NCI-H2196 treated with DMSO at 0.1 percent for 48 hours (cell line): ENCODE data around the gene ACSF2.

Experiments used
- DNase-seq: peaks from one replicate; lab custom pipeline; 2025; ENCODE audit not compliant: unreplicated experiment; lab: John Stamatoyannopoulos, UW

The ACSF2 gene

GRCh38 chr17:50495217-50495823 lies 69.3 kb downstream of the ACSF2 start:
- DNase-seq = no peak

DNA sequence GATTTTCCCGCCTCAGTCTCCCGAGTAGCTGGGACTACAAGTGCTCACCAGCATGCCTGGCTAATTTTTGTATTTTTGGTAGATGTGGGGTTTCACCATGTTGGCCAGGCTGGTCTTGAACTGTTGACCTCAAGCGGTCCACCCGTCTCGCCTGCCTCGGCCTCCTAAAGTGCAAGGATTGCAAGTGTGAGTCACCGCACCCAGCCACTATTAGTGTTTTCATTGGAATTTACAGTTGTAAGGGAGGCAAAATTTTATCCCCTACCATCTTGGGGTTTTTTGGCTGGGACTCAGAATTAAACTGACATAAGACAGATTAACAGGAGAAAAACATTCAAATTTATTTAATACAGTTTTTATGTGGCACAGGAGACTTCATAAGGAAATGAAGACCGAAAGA lies 69.9 kb downstream of the ACSF2 start:
- DNase-seq = no peak

DNA sequence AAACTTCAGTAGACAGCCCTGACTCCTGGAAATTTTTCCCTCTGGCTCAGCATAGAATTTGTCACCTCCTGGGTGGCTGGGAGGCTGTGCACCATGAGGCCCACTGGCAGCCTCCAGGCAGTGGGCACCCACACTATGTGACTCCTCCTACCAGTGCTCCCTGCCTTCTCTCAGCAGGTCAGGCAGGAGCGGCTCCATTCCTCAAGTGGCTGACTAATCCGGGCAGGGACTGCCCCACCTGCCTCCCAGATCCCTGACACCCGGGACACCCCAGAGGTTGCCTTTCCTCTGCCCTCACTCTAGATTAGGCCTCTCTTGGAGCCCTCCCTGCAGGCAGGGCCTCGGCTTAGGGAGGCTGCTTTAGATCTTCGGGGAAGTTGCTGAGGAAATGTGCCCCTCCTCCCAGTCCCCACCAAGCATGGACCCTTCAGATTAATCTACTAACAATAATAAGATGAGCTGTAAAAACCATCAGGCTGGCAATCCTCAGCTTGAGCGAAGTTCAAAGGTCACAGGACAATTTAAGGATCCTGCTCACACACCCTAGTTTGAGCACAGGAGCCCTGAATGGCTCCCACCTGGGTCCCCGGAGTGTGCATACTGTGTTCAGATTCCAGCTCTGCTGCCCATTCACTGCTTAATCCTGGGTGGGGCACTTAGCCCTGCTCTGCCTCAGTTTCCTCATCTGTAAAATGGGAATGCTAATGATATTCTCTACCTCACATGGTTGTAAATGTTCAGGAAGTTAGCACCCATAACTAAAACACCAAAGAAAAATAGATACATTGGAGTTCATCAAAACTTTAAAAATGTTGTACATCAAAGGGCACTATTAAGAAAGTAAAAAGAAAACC lies 72.2 kb downstream of the ACSF2 start:
- DNase-seq = no peak

DNA sequence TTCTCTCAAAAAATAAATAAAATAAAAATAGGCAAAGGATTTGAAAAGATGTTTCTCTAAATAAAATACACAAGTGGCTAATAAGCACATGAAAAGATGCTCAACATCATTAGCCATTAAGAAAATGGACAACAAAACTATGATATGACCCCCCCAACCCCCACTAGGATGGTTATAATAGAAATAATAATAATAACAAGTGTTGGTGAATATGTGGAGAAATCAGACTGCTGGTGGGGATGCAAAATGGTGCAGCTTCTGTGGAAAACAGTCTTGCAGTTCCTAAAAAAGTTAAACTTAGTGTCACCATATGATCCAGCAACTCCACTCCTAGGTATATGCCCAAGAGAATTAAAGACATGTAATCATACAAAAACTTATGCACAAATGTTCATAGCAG lies 73.3 kb downstream of the ACSF2 start:
- DNase-seq = no peak

GRCh38 chr17:50499721-50500120 lies 73.7 kb downstream of the ACSF2 start:
- DNase-seq = no peak

- no peak for DNase-seq
Measured at GRCh38 chr17:50501054-50501453, 75.0 kb downstream of the ACSF2 start.

- DNase-seq = no peak
Measured at GRCh38 chr17:50502301-50502990, 76.4 kb downstream of the ACSF2 start.

DNA sequence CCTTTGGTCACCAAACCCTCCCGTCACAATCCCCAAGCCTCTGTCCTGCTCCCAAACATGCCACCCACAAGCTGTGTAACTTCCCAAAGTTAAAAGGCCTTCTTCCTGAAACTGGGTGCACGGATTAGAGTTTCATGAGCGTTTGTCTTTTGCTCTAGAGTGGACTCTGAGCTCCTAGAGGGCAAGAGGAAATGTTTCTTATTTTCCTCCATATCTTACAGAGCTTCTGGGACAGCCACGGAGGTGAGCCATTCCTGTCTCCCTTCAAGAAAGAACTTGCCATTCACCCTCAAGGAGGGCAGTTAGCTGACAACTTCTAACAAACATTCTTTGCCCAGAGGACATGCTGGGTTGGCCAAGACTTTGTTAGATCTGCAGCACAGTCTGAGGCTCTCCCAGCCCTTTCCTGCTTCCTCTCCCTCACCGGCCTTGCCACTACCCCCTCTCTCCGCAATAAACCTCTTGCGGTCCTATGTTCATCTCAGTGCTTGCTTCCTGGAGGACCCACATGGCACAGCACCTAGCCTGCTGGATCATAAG lies 79.6 kb downstream of the ACSF2 start:
- no peak for DNase-seq

- DNase-seq = no peak
Measured at GRCh38 chr17:50506298-50506697, 80.3 kb downstream of the ACSF2 start.

GRCh38 chr17:50507871-50508572 lies 82.0 kb downstream of the ACSF2 start, which contains the start of gene MYCBPAP:
Gene MYCBPAP (plus strand): TSS chr17:50508439. CDS start chr17:50508675, 236 bp downstream.
- peak; percentile 62 for DNase-seq

- no peak for DNase-seq
Measured at GRCh38 chr17:50508573-50509460, 82.8 kb downstream of the ACSF2 start.

- DNase-seq = no peak
Measured at GRCh38 chr17:50511058-50511457, 85.0 kb downstream of the ACSF2 start.

GRCh38 chr17:50513495-50513894 lies 87.5 kb downstream of the ACSF2 start:
- DNase-seq = no peak

DNA sequence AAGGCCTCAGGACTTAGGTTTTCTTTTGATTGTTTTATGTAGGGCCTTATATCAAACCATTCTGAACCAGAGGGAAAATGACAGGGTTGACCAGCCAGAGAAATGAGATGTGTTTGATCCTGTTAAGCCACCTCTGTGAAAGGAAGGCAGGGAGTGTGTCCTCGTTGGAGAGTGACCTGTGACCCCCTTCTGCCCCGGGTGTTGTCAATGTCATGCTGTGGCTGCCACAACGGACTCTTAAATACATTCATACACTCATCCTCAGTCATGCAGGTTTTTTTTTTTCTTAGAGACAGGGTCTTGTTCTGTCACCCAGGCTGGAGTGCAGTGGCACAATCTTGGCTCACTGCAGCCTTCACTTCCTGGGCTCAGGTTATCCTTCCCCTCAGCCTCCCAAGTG lies 88.4 kb downstream of the ACSF2 start:
- no peak for DNase-seq

GRCh38 chr17:50514936-50515702 lies 89.1 kb downstream of the ACSF2 start:
- no peak for DNase-seq

DNA sequence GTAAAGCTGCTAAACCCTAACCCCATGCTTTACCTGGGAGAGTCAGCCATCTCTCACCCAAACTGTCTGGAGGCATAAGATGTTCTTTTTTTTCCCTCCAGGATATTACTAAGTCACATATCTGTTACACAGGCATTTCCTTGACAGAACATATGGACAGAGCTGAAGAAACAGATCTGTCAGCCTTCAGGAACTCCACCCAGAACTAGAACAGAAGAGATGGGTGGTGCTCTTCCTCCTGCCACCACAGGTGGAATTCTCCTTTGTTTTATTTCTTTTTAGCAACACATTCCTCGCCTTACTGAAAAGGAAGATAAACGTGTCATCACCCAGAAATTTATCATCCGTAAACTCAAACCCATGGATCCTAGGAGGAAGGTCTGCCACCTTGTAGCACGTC lies 91.0 kb downstream of the ACSF2 start:
- DNase-seq = no peak

DNA sequence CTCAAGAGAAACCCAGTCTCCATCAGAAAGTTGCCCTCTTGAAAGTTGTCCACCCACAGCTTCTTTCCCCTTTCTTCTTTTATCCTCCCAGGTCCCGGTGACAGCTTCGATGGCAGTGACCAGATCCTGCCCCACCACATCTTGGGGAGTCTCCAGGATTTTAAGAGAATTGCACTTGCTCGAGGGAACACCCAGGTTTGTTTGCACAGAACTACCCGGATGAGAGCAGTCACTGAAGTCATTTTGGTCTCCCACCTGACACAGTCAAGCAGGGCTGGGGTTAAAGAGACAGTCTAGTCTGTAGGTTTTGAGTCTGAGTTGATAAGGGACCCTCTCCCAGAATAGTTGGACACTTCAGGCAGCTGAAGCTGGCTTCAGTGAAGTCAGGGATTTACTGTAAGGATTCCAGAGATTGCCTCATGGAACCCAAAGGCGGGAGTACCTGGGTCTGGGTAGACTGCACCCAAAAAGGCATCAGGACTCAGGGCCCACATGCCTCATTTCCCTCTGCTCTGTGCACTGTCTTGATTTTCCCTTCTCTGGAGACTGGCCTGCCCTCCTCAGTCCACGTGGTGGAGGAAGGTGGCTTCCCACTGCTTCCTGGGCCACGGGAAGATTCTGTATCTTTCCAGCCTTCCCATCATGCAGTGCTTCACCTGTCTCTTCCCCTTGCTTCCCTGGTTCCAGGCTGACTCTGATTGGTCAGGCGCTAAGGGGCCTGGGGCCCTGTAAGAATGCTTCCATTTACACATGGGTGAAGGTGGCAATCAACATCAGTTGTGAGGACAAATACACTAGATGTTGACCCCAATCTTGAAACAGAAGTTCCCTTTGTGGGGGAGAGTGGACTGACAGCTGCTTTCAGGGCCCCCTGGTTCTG lies 91.7 kb downstream of the ACSF2 start:
- no peak for DNase-seq

- no peak for DNase-seq
Measured at GRCh38 chr17:50518384-50519023, 92.5 kb downstream of the ACSF2 start.
